ENCODE measurements around the gene MT1A. TPM values are rescaled to one million over a fixed set of nuclear protein-coding genes. Genes with fewer than 3 reads are reported as not detected.

MT1A gene
- total RNA-seq = 100 to 1,000 TPM in 2 of 3 donors, 10 to 100 TPM in 1; 97.8 to 672 (median 130) TPM

GRCh38 chr16:56637814-56638750 lies at the start of gene MT1A:
Gene MT1A, plus strand, starts transcription at chr16:56638666. Its CDS starts 73 bp downstream, at chr16:56638739.
- TF ChIP-seq CTCF (IDR thresholded peaks at IDR 0.05) (no peak), POLR2A (IDR thresholded peaks at IDR 0.05) (peak; percentile 7), POLR2AphosphoS5 (IDR thresholded peaks at IDR 0.05) (peak in 2 of 3 donors; percentile 21 to 67)

GRCh38 chr16:56588781-56589140 lies 49.7 kb upstream of the MT1A start:
- Histone ChIP-seq H3K27me3 (peaks cover 0 to 18% of the 10 kb centered on the region in 2 donors), H3K9me3 (no peaks in the 10 kb centered on the region), H3K36me3 (no peaks in the 10 kb centered on the region), H3K27ac (no peak overlapping the region), H3K4me1 (peaks cover 3 to 9% of the 10 kb centered on the region in 2 donors), H3K4me3 (peak overlapping the region; percentile 34 to 69 (median 49))
- DNase-seq (ENCODE audit: low spot score in 2 of 2) = no peak
- TF ChIP-seq POLR2A (IDR thresholded peaks at IDR 0.05) = no peak
- no peak for TF ChIP-seq POLR2AphosphoS5 (IDR thresholded peaks at IDR 0.05)
- TF ChIP-seq CTCF (IDR thresholded peaks at IDR 0.05) = no peak
- intact Hi-C loops (cut with DNase I; ENCODE audit: low total_unique reads) = no loop called here

More at GRCh38 chr16:56637814-56638750, at the start of gene MT1A:
- Histone ChIP-seq H3K4me1 (no peaks in the 10 kb centered on the region), H3K27ac (peak within 1 kb of the TSS; percentile 29 to 87), H3K4me3 (peak within 1 kb of the TSS; percentile 34 to 70 (median 48)), H3K9me3 (no peaks in the 10 kb centered on the region), H3K36me3 (no peaks in the 10 kb centered on the region), H3K27me3 (peaks cover 0 to 6% of the 10 kb centered on the region in 2 donors)
- peak; percentile 40 to 77 for DNase-seq (ENCODE audit: low spot score in 2 of 2)
- intact Hi-C loops (cut with DNase I; ENCODE audit: low total_unique reads) = no loop called here

GRCh38 chr16:56589141-56590039 lies 49.1 kb upstream of the MT1A start, which contains the start of gene MT3:
Gene MT3, plus strand, starts transcription at chr16:56589528. Its CDS starts 63 bp downstream, at chr16:56589591.
- Histone ChIP-seq H3K36me3 (no peaks in the 10 kb centered on the region), H3K9me3 (no peaks in the 10 kb centered on the region), H3K27me3 (peaks cover 0 to 18% of the 10 kb centered on the region in 2 donors), H3K4me3 (peak within 1 kb of the TSS; percentile 34 to 69 (median 49)), H3K27ac (no peak within 1 kb of the TSS), H3K4me1 (peaks cover 3 to 9% of the 10 kb centered on the region in 2 donors)
- TF ChIP-seq POLR2A (IDR thresholded peaks at IDR 0.05) (no peak), POLR2AphosphoS5 (IDR thresholded peaks at IDR 0.05) (no peak), CTCF (IDR thresholded peaks at IDR 0.05) (no peak)
- no peak for DNase-seq (ENCODE audit: low spot score in 2 of 2)
- intact Hi-C loops (cut with DNase I; ENCODE audit: low total_unique reads) = loop anchor here (10.0 kb wide), 1 partner anchor 115 kb away; no protein-coding TSS in a partner anchor

DNA sequence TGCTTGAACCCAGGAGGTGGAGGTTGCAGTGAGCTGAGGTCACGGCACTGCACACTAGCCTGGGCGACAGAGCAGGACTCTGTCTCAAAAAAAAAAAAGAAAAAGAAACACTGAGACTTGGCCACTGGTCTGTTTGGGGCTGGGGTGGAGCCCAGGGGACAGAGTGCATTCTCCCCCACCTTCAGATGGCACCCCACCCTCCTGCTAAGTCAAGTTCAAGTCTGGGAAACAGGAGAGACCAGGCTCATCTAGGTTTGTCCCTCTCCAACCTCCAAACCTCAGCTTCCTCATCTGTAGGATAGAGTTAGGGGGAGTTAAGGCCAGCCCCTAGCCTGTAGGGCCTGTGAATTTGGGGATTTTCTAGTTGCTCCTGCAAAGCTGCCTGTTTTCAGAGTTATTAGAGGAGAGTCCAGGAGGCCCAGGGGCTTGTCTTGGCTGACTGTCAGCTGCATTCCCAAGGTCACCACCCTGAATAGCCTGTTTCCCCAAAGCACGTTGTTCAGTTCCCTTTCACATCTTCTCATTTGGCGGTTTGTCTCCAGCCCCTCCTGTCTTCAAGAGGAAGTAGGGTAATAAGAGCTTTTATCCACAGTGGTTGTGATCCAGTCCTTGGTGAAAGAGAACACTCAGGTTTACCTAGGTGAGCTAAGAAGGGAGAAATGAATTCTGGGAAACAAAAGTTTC lies 46.9 kb upstream of the MT1A start:
- no peaks in the 10 kb centered on the region for H3K9me3 ChIP-seq
- TF ChIP-seq POLR2AphosphoS5 (IDR thresholded peaks at IDR 0.05) (no peak), CTCF (IDR thresholded peaks at IDR 0.05) (no peak), POLR2A (IDR thresholded peaks at IDR 0.05) (no peak)
- H3K27me3 ChIP-seq = peaks cover 0 to 18% of the 10 kb centered on the region in 2 donors
- peaks cover 3 to 9% of the 10 kb centered on the region in 2 donors for H3K4me1 ChIP-seq
- H3K36me3 ChIP-seq = no peaks in the 10 kb centered on the region
- DNase-seq (ENCODE audit: low spot score in 2 of 2) = no peak
- H3K27ac ChIP-seq = no peak overlapping the region
- intact Hi-C loops (cut with DNase I; ENCODE audit: low total_unique reads) = loop anchor here (10.0 kb wide), 1 partner anchor 113 kb away; no protein-coding TSS in a partner anchor
- H3K4me3 ChIP-seq = no peak overlapping the region

All from breast epithelium (tissue), 4 donors.